CD8-positive, alpha-beta memory T cell (primary cell): ENCODE data around the gene CCDC51. TPM values are rescaled to one million over a fixed set of nuclear protein-coding genes. Genes with fewer than 3 reads are reported as not detected.
A peak's percentile ranks its signal among the peaks of the same experiment; 100 is the strongest.

ENCODE experiments used
- CTCF ChIA-PET: fragments of 350-600 bp; sonication (Branson Sonifier 250); formaldehyde crosslinking; loops from one replicate; lab custom pipeline; 2021; ENCODE audit warnings: antibody characterized with exemption; lab: Charles Lee
- POLR2A ChIA-PET: fragments of 350-600 bp; sonication (Branson Sonifier 250); formaldehyde crosslinking; loops from one replicate; lab custom pipeline; 2021; ENCODE audit warnings: antibody characterized with exemption; lab: Charles Lee
- DNase-seq, 5 donors: peaks; one replicate each; pipeline versions ENCODE4 v3.0.0 to v3.0.0-alpha.2; 2020 to 2022; ENCODE audit warnings: mixed read lengths in 1 of 5
- H3K27ac ChIP-seq: one replicate; pipeline ENCODE4 v1.7.0; 2013; ENCODE audit warnings: low read depth, mild to moderate bottlenecking, low read length, moderate library complexity
- H3K27me3 ChIP-seq: 2 replicates; pipeline ENCODE4 v1.7.0; 2013; ENCODE audit warnings: low read length, mild to moderate bottlenecking; ENCODE audit not compliant: insufficient read depth, poor library complexity, severe bottlenecking
- H3K36me3 ChIP-seq: 2 replicates; pipeline ENCODE4 v1.7.0; 2013; ENCODE audit warnings: mild to moderate bottlenecking, low read length, moderate library complexity; ENCODE audit not compliant: insufficient read depth
- H3K4me1 ChIP-seq: 2 replicates; pipeline ENCODE4 v1.7.0; 2013; ENCODE audit warnings: mild to moderate bottlenecking, low read length, moderate library complexity; ENCODE audit not compliant: insufficient read depth
- H3K4me3 ChIP-seq: 2 replicates; pipeline ENCODE4 v1.7.0; 2013; ENCODE audit warnings: mild to moderate bottlenecking, low read length
- H3K9me3 ChIP-seq: 2 replicates; pipeline ENCODE4 v1.7.0; 2013; ENCODE audit warnings: mild to moderate bottlenecking, low read length
- H3K27ac Mint-ChIP-seq, 8 donors: one replicate each; pipeline ENCODE4 v1.8.0; 2020 to 2021; ENCODE audit warnings: mixed read lengths in 8 of 8, mild to moderate bottlenecking in 6 of 8, inconsistent platforms in 3 of 8, moderate library complexity in 3 of 8
- H3K27me3 Mint-ChIP-seq, 2 donors: one replicate each; pipeline ENCODE4 v1.8.0; 2020 to 2021; ENCODE audit warnings: mixed read lengths in 2 of 2, mild to moderate bottlenecking in 1 of 2, moderate library complexity in 1 of 2
- H3K36me3 Mint-ChIP-seq, 3 donors: one replicate each; pipeline ENCODE4 v1.8.0; 2020 to 2021; ENCODE audit warnings: mixed read lengths in 3 of 3, inconsistent platforms in 1 of 3, mild to moderate bottlenecking in 1 of 3
- H3K4me1 Mint-ChIP-seq, 3 donors: one replicate each; pipeline ENCODE4 v1.8.0; 2020 to 2021; ENCODE audit warnings: mixed read lengths in 3 of 3, inconsistent platforms in 1 of 3, mild to moderate bottlenecking in 1 of 3
- H3K4me3 Mint-ChIP-seq, 7 donors: one replicate each; pipeline ENCODE4 v1.8.0; 2020 to 2021; ENCODE audit warnings: mixed read lengths in 7 of 7, mild to moderate bottlenecking in 6 of 7, moderate library complexity in 4 of 7, inconsistent platforms in 2 of 7
- H3K9me3 Mint-ChIP-seq, 5 donors: one replicate each; pipeline ENCODE4 v1.8.0; 2020 to 2022; ENCODE audit warnings: mixed read lengths in 5 of 5, mild to moderate bottlenecking in 3 of 5, moderate library complexity in 2 of 5, inconsistent platforms in 1 of 5
- polyA plus RNA-seq: library from polyadenylated mRNA; unstranded; fragments of 300-500 nt; fragmentation: Illumina TruSeq; gene quantifications from one replicate; pipeline ENCODE4 v1.2.3, GENCODE V29; 2021
- total RNA-seq, 2 experiments: library from RNA; stranded (reverse); gene quantifications; one replicate each; pipeline ENCODE4 v1.2.3, GENCODE V29; 2021

CCDC51 gene
- total and polyA plus RNA-seq, 3 experiments from 2014 or later, result 11.3 to 26.0 (median 24.2) TPM

DNA sequence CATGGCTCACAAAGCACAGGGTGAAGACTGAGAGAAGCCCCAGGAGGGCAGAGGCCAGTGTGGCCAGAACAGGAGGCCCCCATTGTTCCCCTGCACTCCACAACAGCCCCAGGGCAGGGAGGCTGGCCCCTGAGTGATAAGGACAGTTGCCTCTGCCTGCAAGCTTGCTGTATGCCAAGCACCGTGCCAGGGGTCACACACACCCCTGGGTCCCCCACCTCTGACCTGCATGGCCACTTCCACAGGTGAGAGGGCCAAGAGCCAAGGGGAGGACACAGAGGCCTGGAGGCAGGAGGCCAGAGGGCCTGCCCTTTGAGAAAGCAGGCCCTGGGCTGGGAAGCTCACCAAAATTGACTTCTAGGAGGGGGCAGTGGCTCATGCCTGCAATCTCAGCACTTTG lies 30.4 kb upstream of the CCDC51 start:
- Mint-ChIP-seq H3K9me3 (no peaks in the 10 kb centered on the region), H3K4me3 (peak overlapping the region; percentile 61 to 96 (median 70)), H3K4me1 (peaks cover 59 to 79% (median 70%) of the 10 kb centered on the region in 3 donors), H3K27me3 (no peaks in the 10 kb centered on the region), H3K27ac (peak overlapping the region; percentile 77 to 99 (median 92)), H3K36me3 (peaks cover 0 to 52% (median 11%) of the 10 kb centered on the region in 3 donors)
- Histone ChIP-seq H3K27ac (no peak overlapping the region), H3K4me1 (peaks cover 74% of the 10 kb centered on the region), H3K36me3 (peaks cover 23% of the 10 kb centered on the region), H3K9me3 (no peaks in the 10 kb centered on the region), H3K27me3 (no peaks in the 10 kb centered on the region), H3K4me3 (no peak overlapping the region)
- no peak for DNase-seq
- CTCF ChIA-PET, result interaction anchor here (1.2 to 10.2 kb wide), 4 partner anchors 22 to 69 kb away, joined by 3 to 69 read pairs (median 4); no protein-coding TSS in a partner anchor
- POLR2A ChIA-PET, result interaction anchor here (1.9 to 3.8 kb wide), 2 partner anchors 24 to 29 kb away, joined by 6 to 18 read pairs; partner anchors contain the start of genes ATRIP and TMA7

DNA sequence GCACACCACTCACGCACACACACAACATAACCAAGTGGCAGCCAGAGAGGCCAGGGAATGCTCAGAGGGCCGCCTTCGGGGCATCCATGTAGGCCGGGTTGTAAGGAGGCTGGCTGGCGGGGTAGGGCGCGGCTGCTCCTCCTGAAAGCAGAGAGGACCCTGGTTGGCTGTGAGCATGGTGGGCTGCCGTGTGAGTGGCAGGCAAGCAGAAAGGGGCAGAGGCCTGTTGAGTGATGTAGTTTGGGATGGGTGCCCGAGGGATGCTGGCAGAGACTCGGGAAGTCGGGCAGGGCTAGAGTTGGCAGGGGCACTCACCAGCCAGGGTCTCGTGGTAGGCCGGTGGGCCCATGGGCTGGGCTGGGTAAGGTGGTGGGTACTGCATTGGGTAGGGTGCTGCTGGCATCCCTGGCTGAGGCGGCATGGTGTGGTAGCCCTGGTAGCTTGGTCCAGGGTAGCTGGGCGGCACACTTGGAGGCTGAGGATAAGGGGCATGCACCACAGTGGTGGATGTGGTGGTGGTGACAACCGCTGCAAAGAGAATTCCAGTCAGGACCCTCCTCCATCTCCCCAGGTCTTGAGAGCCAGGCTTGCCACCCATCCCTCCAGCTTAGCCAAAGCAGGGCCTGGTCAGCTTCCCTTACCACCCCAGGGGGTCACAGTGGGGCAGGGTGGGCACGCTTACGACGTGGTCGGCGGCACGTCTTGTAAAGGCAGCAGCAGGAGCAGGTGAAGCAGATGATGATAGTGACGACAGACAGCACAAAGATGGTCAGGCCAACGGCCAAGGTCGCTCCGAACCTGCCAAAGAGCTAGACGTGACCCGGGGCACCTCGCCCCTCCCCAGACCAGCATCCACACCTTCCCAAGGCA lies 29.4 kb upstream of the CCDC51 start:
- H3K4me1 Mint-ChIP-seq, result peaks cover 52 to 73% (median 67%) of the 10 kb centered on the region in 3 donors
- H3K27ac Mint-ChIP-seq, result peak overlapping the region; percentile 86 to 98 (median 91)
- Histone ChIP-seq H3K4me1 (peaks cover 78% of the 10 kb centered on the region), H3K27ac (no peak overlapping the region), H3K9me3 (no peaks in the 10 kb centered on the region), H3K27me3 (no peaks in the 10 kb centered on the region), H3K36me3 (peaks cover 28% of the 10 kb centered on the region), H3K4me3 (no peak overlapping the region)
- ChIA-PET CTCF (interaction anchor here (1.2 to 10.2 kb wide), 5 partner anchors 10 to 68 kb away, joined by 3 to 69 read pairs (median 4); no protein-coding TSS in a partner anchor), POLR2A (interaction anchor here (1.9 kb wide), 1 partner anchor 23 kb away, joined by 6 read pairs; the partner anchor contains the start of gene ATRIP)
- H3K36me3 Mint-ChIP-seq, result peaks cover 0 to 46% (median 11%) of the 10 kb centered on the region in 3 donors
- no peaks in the 10 kb centered on the region for H3K9me3 Mint-ChIP-seq
- DNase-seq, result no peak
- H3K4me3 Mint-ChIP-seq, result peak overlapping the region; percentile 63 to 96 (median 70)
- no peaks in the 10 kb centered on the region for H3K27me3 Mint-ChIP-seq

DNA sequence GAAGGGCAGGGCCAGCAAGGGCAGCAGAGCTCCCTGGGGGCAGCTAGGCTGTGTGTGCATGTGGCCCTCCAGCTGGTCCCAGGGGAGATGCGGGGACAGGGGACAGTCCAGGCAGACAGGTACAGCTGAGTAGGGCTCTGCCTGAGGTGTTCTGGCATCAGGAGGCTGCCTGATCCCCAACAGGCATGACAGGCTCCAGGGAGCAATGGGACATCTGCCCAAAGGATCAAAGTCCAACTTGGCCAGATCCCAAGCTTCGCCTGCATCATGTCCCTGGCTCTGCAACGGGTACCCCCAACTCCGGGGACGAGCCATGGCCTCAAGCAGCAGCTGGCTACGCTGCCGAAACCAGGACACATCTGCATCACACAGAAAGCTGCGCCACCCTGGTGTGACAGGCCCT lies 28.4 kb upstream of the CCDC51 start:
- no peaks in the 10 kb centered on the region for H3K27me3 Mint-ChIP-seq
- no peaks in the 10 kb centered on the region for H3K27me3 ChIP-seq
- H3K4me3 ChIP-seq, result no peak overlapping the region
- peak overlapping the region; percentile 82 to 99 (median 96) for H3K27ac Mint-ChIP-seq
- H3K9me3 Mint-ChIP-seq, result no peaks in the 10 kb centered on the region
- H3K4me1 ChIP-seq, result peaks cover 73% of the 10 kb centered on the region
- peak overlapping the region; percentile 56 to 94 (median 90) for H3K4me3 Mint-ChIP-seq
- no peaks in the 10 kb centered on the region for H3K9me3 ChIP-seq
- ChIA-PET CTCF (interaction anchor here (1.0 to 10.2 kb wide), 3 partner anchors 11 to 32 kb away, joined by 3 to 69 read pairs (median 6); no protein-coding TSS in a partner anchor), POLR2A (interaction anchor here (1.7 kb wide), 1 partner anchor 28 kb away, joined by 4 read pairs; the partner anchor contains the start of genes CCDC51 and TMA7)
- peaks cover 49 to 69% (median 62%) of the 10 kb centered on the region in 3 donors for H3K4me1 Mint-ChIP-seq
- H3K36me3 ChIP-seq, result peaks cover 28% of the 10 kb centered on the region
- peaks cover 0 to 46% (median 11%) of the 10 kb centered on the region in 3 donors for H3K36me3 Mint-ChIP-seq
- DNase-seq, result no peak
- no peak overlapping the region for H3K27ac ChIP-seq

DNA sequence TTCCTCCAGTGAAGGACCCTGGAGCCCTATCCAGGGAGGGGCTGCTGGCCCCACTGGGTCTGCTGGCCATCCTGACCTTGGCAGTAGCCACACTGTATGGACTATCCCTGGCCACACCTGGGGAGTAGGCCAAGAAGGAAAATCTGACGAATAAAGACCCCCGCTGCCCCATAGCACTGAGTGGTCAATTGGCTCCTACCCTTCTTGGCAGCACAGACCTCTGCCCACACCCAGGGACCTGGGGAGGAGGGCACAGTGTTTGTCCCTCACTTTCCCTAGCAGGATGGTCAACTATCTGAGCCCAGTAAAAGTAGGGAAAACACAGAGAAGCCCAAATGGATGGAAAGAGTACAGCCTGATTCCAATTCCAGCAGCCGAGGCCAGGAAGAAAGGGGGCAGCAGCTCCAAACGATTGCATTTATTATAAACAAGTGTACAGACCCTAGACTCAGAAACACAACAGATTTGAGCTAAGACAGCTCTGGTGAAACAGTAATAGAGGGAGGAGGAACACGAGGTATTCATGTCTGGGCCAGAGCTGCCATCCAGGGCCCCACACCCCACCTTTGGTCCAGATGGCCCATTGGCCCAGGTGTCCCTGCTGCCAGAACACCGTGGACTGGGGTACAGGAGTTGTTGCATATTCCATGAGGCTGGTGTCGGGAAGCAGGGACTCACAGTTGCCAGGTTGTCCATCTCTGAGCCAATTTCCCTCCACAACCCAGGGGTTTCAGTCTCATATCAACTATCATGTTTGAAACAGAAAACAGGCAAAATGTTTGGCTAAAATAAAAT lies 27.8 kb upstream of the CCDC51 start:
- H3K27ac ChIP-seq, result no peak overlapping the region
- H3K27me3 Mint-ChIP-seq, result no peaks in the 10 kb centered on the region
- H3K4me3 Mint-ChIP-seq, result peak overlapping the region; percentile 86 to 94 (median 90)
- peaks cover 70% of the 10 kb centered on the region for H3K4me1 ChIP-seq
- ChIA-PET CTCF (interaction anchor here (1.0 to 10.2 kb wide), 7 partner anchors 10 to 90 kb away, joined by 3 to 69 read pairs (median 8); no protein-coding TSS in a partner anchor), POLR2A (interaction anchor here (1.1 to 2.5 kb wide), 4 partner anchors 11 to 40 kb away, joined by 3 to 11 read pairs (median 6); partner anchors contain the start of genes CCDC51 and TMA7)
- DNase-seq, result no peak
- H3K27me3 ChIP-seq, result no peaks in the 10 kb centered on the region
- H3K9me3 ChIP-seq, result no peaks in the 10 kb centered on the region
- H3K4me3 ChIP-seq, result peak overlapping the region; percentile 71
- peaks cover 28% of the 10 kb centered on the region for H3K36me3 ChIP-seq
- peaks cover 0 to 44% (median 11%) of the 10 kb centered on the region in 3 donors for H3K36me3 Mint-ChIP-seq
- no peaks in the 10 kb centered on the region for H3K9me3 Mint-ChIP-seq
- peak overlapping the region; percentile 96 to 99 (median 97) for H3K27ac Mint-ChIP-seq
- peaks cover 42 to 62% (median 55%) of the 10 kb centered on the region in 3 donors for H3K4me1 Mint-ChIP-seq

DNA sequence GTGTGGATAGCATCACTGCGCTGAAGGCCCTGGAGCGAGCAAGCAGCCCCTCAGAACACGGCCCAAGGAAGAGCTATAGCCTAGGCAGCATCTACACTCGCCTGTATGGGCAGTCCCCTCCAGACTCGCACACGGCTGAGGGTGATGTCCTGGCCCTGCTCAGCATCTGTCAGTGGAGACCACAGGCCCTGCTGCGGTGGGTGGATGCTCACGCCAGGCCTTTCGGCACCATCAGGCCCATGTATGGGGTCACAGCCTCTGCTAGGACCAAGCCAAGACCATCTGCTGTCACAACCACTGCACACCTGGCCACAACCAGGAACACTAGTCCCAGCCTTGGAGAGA lies 27.2 kb upstream of the CCDC51 start:
- Mint-ChIP-seq H3K9me3 (no peaks in the 10 kb centered on the region), H3K4me1 (peaks cover 41 to 61% (median 54%) of the 10 kb centered on the region in 3 donors), H3K36me3 (peaks cover 0 to 43% (median 11%) of the 10 kb centered on the region in 3 donors), H3K4me3 (peak overlapping the region; percentile 86 to 94 (median 90)), H3K27ac (peak overlapping the region; percentile 96 to 99 (median 97)), H3K27me3 (no peaks in the 10 kb centered on the region)
- H3K27ac ChIP-seq, result no peak overlapping the region
- peaks cover 67% of the 10 kb centered on the region for H3K4me1 ChIP-seq
- H3K4me3 ChIP-seq, result peak overlapping the region; percentile 71
- H3K36me3 ChIP-seq, result peaks cover 28% of the 10 kb centered on the region
- POLR2A ChIA-PET, result interaction anchor here (0.9 to 2.5 kb wide), 5 partner anchors 11 to 40 kb away, joined by 3 to 11 read pairs (median 4); partner anchors contain the start of genes CCDC51 and TMA7
- CTCF ChIA-PET, result interaction anchor here (0.8 to 10.2 kb wide), 8 partner anchors 9 to 91 kb away, joined by 3 to 69 read pairs (median 8); no protein-coding TSS in a partner anchor
- no peak for DNase-seq
- no peaks in the 10 kb centered on the region for H3K27me3 ChIP-seq
- H3K9me3 ChIP-seq, result no peaks in the 10 kb centered on the region

DNA sequence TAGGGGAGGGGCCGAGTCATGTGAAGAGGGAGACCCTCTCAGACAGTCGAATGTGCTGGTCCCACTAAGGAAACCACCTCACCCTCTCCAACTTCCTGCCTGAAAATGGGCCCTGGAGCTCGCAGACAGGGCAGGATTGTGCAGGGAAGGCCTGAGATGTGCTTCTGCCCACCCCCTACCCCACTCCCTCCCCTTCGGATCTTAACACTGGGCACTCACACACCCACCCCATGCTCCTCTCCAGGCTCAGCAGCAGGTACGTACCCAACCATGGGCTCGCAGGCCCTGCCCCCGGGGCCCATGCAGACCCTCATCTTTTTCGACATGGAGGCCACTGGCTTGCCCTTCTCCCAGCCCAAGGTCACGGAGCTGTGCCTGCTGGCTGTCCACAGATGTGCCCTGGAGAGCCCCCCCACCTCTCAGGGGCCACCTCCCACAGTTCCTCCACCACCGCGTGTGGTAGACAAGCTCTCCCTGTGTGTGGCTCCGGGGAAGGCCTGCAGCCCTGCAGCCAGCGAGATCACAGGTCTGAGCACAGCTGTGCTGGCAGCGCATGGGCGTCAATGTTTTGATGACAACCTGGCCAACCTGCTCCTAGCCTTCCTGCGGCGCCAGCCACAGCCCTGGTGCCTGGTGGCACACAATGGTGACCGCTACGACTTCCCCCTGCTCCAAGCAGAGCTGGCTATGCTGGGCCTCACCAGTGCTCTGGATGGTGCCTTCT lies 26.6 kb upstream of the CCDC51 start:
- CTCF ChIA-PET, result interaction anchor here (0.8 to 10.2 kb wide), 8 partner anchors 9 to 91 kb away, joined by 3 to 69 read pairs (median 8); no protein-coding TSS in a partner anchor
- Mint-ChIP-seq H3K9me3 (no peaks in the 10 kb centered on the region), H3K27me3 (no peaks in the 10 kb centered on the region), H3K4me1 (peaks cover 41 to 61% (median 54%) of the 10 kb centered on the region in 3 donors), H3K27ac (peak overlapping the region; percentile 96 to 99 (median 97)), H3K36me3 (peaks cover 0 to 43% (median 11%) of the 10 kb centered on the region in 3 donors), H3K4me3 (peak overlapping the region; percentile 86 to 94 (median 90))
- Histone ChIP-seq H3K4me1 (peaks cover 62% of the 10 kb centered on the region), H3K9me3 (no peaks in the 10 kb centered on the region), H3K27me3 (no peaks in the 10 kb centered on the region), H3K4me3 (peak overlapping the region; percentile 71), H3K36me3 (peaks cover 28% of the 10 kb centered on the region), H3K27ac (peak overlapping the region; percentile 89)
- peak in 4 of 5 donors; percentile 18 to 60 (median 30) for DNase-seq
- POLR2A ChIA-PET, result interaction anchor here (0.7 to 2.5 kb wide), 6 partner anchors 11 to 143 kb away, joined by 3 to 11 read pairs (median 4); partner anchors contain the start of genes CCDC51, TMA7 and UQCRC1
